ENCODE results near the gene GNG13.

The GNG13 gene

GRCh38 chr16:835373-835772, 34.8 kb upstream of the GNG13 start:
- TF ChIP-seq, protein P1, sequence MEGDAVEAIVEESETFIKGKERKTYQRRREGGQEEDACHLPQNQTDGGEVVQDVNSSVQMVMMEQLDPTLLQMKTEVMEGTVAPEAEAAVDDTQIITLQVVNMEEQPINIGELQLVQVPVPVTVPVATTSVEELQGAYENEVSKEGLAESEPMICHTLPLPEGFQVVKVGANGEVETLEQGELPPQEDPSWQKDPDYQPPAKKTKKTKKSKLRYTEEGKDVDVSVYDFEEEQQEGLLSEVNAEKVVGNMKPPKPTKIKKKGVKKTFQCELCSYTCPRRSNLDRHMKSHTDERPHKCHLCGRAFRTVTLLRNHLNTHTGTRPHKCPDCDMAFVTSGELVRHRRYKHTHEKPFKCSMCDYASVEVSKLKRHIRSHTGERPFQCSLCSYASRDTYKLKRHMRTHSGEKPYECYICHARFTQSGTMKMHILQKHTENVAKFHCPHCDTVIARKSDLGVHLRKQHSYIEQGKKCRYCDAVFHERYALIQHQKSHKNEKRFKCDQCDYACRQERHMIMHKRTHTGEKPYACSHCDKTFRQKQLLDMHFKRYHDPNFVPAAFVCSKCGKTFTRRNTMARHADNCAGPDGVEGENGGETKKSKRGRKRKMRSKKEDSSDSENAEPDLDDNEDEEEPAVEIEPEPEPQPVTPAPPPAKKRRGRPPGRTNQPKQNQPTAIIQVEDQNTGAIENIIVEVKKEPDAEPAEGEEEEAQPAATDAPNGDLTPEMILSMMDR (IDR thresholded peaks at IDR 0.05), result no peak

- TF ChIP-seq, protein P1 (IDR thresholded peaks at IDR 0.05), result no peak
Measured at GRCh38 chr16:833411-833810, 32.9 kb upstream of the GNG13 start.

GRCh38 chr16:832652-833336, 32.3 kb upstream of the GNG13 start:
- TF ChIP-seq, protein P1 (IDR thresholded peaks at IDR 0.05), result no peak

GRCh38 chr16:831571-832413, 31.3 kb upstream of the GNG13 start:
- TF ChIP-seq, protein P1 (IDR thresholded peaks at IDR 0.05), result no peak

DNA sequence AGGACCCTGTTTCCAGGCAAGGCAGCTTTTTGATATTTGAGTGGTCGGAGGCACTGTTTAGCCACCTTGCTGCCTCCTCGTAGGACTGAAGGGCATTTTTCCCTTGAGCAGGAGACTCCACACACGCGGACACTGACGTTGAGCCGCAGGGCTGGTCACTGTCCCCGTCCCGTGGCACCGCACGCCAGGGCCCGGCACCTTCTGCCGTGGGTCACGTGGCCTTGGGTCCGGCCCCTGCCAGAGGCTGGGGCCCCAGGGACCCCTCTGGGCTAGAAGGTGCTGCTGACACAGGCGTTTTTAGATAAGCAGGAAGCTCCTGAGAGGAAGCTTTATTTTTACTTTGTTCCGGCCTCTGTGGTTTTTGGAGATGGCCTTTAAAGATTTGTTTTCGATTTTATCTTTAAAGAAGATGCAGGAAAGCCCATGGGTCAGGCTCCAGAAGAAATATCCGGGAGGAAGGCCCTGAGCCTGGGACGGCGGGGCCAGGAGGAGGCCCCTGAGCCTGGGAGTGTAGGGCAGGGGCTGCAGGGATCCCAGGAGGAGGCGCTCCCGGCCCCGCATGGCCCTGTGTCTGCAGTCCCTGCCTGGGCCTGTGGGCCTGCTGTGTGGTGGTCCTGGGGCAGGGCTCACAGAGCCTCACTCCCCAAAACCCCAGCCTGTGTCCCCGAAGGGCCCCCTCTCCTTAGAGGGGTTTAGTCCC, 30.5 kb upstream of the GNG13 start:
- TF ChIP-seq, protein P1 (IDR thresholded peaks at IDR 0.05), result no peak

GRCh38 chr16:830107-830870, 29.8 kb upstream of the GNG13 start:
- TF ChIP-seq, protein P1 (IDR thresholded peaks at IDR 0.05), result no peak

DNA sequence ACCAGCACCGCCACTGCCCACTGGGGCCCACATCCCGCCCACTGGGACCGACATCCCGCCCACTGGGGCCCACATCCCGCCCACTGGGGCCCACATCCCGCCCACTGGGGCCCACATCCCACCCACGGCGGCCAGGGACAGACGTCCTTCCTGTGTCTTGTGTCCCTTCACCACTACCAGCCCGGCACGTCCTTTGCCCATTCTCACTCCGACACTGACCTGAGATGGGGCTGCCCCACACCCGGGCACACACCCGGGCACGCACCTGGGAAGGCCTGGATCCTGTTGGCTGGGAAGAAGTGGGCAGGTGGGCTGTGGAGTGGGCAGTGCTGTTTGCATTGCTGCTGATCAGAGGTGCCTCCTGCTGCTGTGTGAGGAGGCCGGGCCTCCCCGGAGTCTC, 28.4 kb upstream of the GNG13 start:
- TF ChIP-seq, protein P1 (IDR thresholded peaks at IDR 0.05), result no peak
